Endothelial cell of umbilical vein (primary cell): ENCODE data around the gene ABR. TPM values are rescaled to one million over a fixed set of nuclear protein-coding genes. Genes with fewer than 3 reads are reported as not detected.

Source experiments
- BruUV-seq: library from RNA; stranded (reverse); fragments of 400-500 nt; replicated peaks from 2 replicates; lab custom pipeline; 2021; lab: Mats Ljungman, UMichigan
- CTCF ChIA-PET: fragments of 300-600, 350-600 bp; sonication (Branson Sonifier 250); formaldehyde crosslinking; loops from one replicate; lab custom pipeline; 2021; ENCODE audit warnings: antibody characterized with exemption, inconsistent platforms; lab: Charles Lee
- POLR2A ChIA-PET: fragments of 300-600, 350-600 bp; sonication (Branson Sonifier 250); formaldehyde crosslinking; loops from one replicate; lab custom pipeline; 2021; ENCODE audit warnings: antibody characterized with exemption, inconsistent platforms; lab: Charles Lee
- DNase-seq: peaks from one replicate; pipeline ENCODE4 v3.0.0-alpha.2; 2011; ENCODE audit warnings: low read depth, low spot score
- FAIRE-seq: peaks from 2 replicates; lab custom pipeline; 2011; peaks lifted over from hg19 to GRCh38; lab: Jason Lieb, UNC
- H2AFZ ChIP-seq: 2 replicates; pipeline ENCODE4 v1.6.0; 2012; ENCODE audit warnings: low read depth, low read length, control low read depth, inconsistent platforms
- H3K27ac ChIP-seq: 2 replicates; pipeline ENCODE4 v1.5.1; 2011; ENCODE audit warnings: low read depth, mild to moderate bottlenecking, control low read depth, low read length, moderate library complexity; ENCODE audit not compliant: insufficient read depth
- H3K27me3 ChIP-seq, 2 experiments: 2 replicates each; pipeline versions ENCODE4 v1.6.0 to v1.6.1; 2011; ENCODE audit warnings: low read length in 2 of 2, mixed read lengths in 1 of 2; ENCODE audit not compliant: control insufficient read depth in 2 of 2, insufficient read depth in 2 of 2
- H3K36me3 ChIP-seq, 2 experiments: 2 replicates in 1 of 2; 3 replicates in 1 of 2; pipeline ENCODE4 v1.5.1; 2011; ENCODE audit warnings: low read length in 2 of 2, mild to moderate bottlenecking in 1 of 2, moderate library complexity in 1 of 2; ENCODE audit not compliant: control insufficient read depth in 2 of 2, insufficient read depth in 2 of 2; ENCODE audit errors: extremely low read depth in 1 of 2
- H3K4me1 ChIP-seq: 3 replicates; pipeline ENCODE4 v1.5.1; 2011; ENCODE audit warnings: mild to moderate bottlenecking, low read length; ENCODE audit not compliant: control insufficient read depth, insufficient read depth; ENCODE audit errors: extremely low read depth
- H3K4me2 ChIP-seq: 2 replicates; pipeline ENCODE4 v1.6.1; 2011; ENCODE audit warnings: low read length, control low read depth, mixed read lengths; ENCODE audit not compliant: insufficient read depth
- H3K4me3 ChIP-seq, 3 experiments: fragments of 200-600 bp in 1 of 3; sonication (generic), shearing (Covaris generic) in 1 of 3; replicated peaks in 1 of 3; 2 replicates each; pipeline ENCODE4 v1.5.1; 2011 to 2016; ENCODE audit warnings: control low read depth in 3 of 3, low read length in 3 of 3, mild to moderate bottlenecking in 2 of 3, inconsistent platforms in 1 of 3, low read depth in 1 of 3, moderate library complexity in 1 of 3; ENCODE audit not compliant: insufficient read depth in 1 of 3
- H3K79me2 ChIP-seq: 2 replicates; pipeline ENCODE4 v1.6.0; 2012; ENCODE audit warnings: low read length, inconsistent platforms; ENCODE audit not compliant: control insufficient read depth, insufficient read depth
- H3K9ac ChIP-seq: replicated peaks from 2 replicates; pipeline ENCODE3; 2011; ENCODE audit warnings: low read length, control low read depth; ENCODE audit not compliant: insufficient read depth; ENCODE audit errors: extremely low read depth
- H3K9me1 ChIP-seq: replicated peaks from 3 replicates; pipeline ENCODE4 v1.6.0; 2011; ENCODE audit warnings: mild to moderate bottlenecking, low read length; ENCODE audit not compliant: control insufficient read depth, insufficient read depth; ENCODE audit errors: extremely low read depth
- H3K9me3 ChIP-seq: replicated peaks from 2 replicates; pipeline ENCODE4 v1.5.1; 2012; ENCODE audit warnings: low read length, inconsistent platforms; ENCODE audit not compliant: control insufficient read depth, insufficient read depth
- H4K20me1 ChIP-seq: replicated peaks from 2 replicates; pipeline ENCODE3; 2011; ENCODE audit warnings: mild to moderate bottlenecking, low read length; ENCODE audit not compliant: control insufficient read depth, insufficient read depth; ENCODE audit errors: extremely low read depth
- EZH2 ChIP-seq: IDR thresholded peaks from 2 replicates; pipeline ENCODE4 v1.6.1; 2012; ENCODE audit warnings: borderline replicate concordance, low read depth, mild to moderate bottlenecking, moderate library complexity, low read length, inconsistent platforms; ENCODE audit not compliant: severe bottlenecking
- FOS ChIP-seq: IDR thresholded peaks from 2 replicates; pipeline ENCODE4 v1.6.1; 2011; ENCODE audit warnings: mild to moderate bottlenecking, low read length, moderate library complexity, borderline replicate concordance; ENCODE audit not compliant: insufficient read depth
- GATA2 ChIP-seq: IDR thresholded peaks from 2 replicates; pipeline ENCODE4 v1.7.0; 2011; ENCODE audit warnings: low read depth, mild to moderate bottlenecking, moderate library complexity, mixed read lengths, low read length; ENCODE audit not compliant: insufficient read length, insufficient read depth
- JUN ChIP-seq: IDR thresholded peaks from 2 replicates; pipeline ENCODE4 v1.6.1; 2011; ENCODE audit warnings: borderline replicate concordance, low read depth; ENCODE audit not compliant: insufficient read length, insufficient read depth
- MYC ChIP-seq: IDR thresholded peaks from one replicate; pipeline ENCODE4 v1.6.1; 2011; ENCODE audit warnings: mild to moderate bottlenecking, low read depth, low read length
- POLR2A ChIP-seq: IDR thresholded peaks from 2 replicates; pipeline ENCODE4 v1.6.1; 2012; ENCODE audit warnings: low read depth, mild to moderate bottlenecking, control low read depth, low read length
- POLR2AphosphoS5 ChIP-seq: IDR thresholded peaks from 2 replicates; pipeline ENCODE4 v1.6.1; 2012; ENCODE audit warnings: low read depth, mild to moderate bottlenecking, control low read depth, low read length, moderate library complexity; ENCODE audit not compliant: insufficient read depth
- dilution Hi-C: fragments of 300-500 bp; cut with MboI; formaldehyde crosslinking; loops from one replicate; pipeline ENCODE4 v1.15.0; 2019; ENCODE audit warnings: low sequenced_read_pairs; ENCODE audit not compliant: extremely low pct_ligation_motif_present
- intact Hi-C: fragments of 100-400 bp; cut with micrococcal nuclease; formaldehyde crosslinking; loops from one replicate; pipeline ENCODE4 v1.10.0; 2022
- polyA plus RNA-seq, 4 experiments: library from polyadenylated mRNA; depleted of rRNA in 3 of 4; stranded (reverse) in 3 of 4; unstranded in 1 of 4; fragments of >200 nt; gene quantifications; 2 replicates each; pipeline versions ENCODE4 v1.2.1 to v1.2.3, GENCODE V29; 2011 to 2012; ENCODE audit warnings: missing spikeins in 1 of 4
- total RNA-seq: library from RNA; stranded (reverse); gene quantifications from 2 replicates; pipeline ENCODE4 v1.2.3, GENCODE V29; 2021
- TF ChIP-seq, protein P1 (sequence below): IDR thresholded peaks from 2 replicates; pipeline ENCODE4 v1.6.1; 2011; ENCODE audit not compliant: insufficient read depth, insufficient read length
- TF ChIP-seq, protein P2 (sequence below), 2 donors: IDR thresholded peaks; 1 replicate in 1 of 2; 2 replicates in 1 of 2; pipeline ENCODE4 v1.5.1; 2011; ENCODE audit warnings: low read length in 2 of 2, mild to moderate bottlenecking in 2 of 2, moderate library complexity in 2 of 2, control low read depth in 1 of 2, inconsistent platforms in 1 of 2, low read depth in 1 of 2; ENCODE audit not compliant: insufficient read depth in 1 of 2; ENCODE audit errors: extremely low read depth in 1 of 2

The ABR gene
- total and polyA plus RNA-seq, 2 donors (not counting 3 experiments of a cell fraction or from before 2014, with no cell fraction given) = 83.5 to 96.8 TPM

DNA sequence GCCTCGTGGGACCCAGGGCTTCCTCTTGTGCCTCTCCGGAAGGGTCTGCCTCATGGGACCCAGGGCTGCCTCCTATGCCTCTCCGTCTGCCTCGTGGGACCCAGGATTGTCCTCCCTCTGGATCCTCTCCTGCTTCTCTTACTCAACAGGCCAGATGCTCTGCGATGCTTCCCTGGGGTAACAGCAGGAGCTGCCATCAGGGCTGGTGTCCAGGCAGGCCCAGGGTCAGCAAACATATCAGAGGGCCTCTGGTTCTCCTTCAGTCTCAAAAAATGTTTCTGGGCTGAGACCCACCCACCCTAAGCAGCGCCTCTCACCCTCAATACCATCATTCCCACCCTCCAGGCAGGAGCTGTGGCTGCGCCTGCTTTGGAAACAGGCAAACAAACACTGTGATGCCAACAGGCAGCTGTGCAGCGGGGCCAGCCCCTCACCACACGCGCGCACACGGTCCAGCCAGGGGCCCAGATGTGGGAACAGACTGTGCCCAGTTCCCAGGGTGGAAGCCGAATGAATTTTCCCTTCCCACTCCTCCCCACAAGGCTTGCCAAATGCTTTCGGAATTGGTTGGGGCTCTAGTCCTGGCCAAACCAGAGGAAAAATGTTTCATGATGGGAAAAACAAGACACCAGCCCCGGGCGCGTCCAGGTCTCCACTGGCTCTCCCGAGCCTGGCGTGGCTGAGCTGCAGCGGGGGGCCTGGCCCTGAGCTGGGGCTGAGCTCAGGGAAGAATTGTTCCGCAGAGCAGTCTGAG, 171.6 kb downstream of the ABR start:
- no peak for FAIRE-seq
- CTCF ChIA-PET = interaction anchor here (1.2 to 10.2 kb wide), 5 partner anchors 9 to 47 kb away, joined by 3 to 265 read pairs (median 5); partner anchors contain the start of gene TIMM22

More for the DNA sequence above, 171.6 kb downstream of the ABR start:
- intact Hi-C loops (no loop called here), dilution Hi-C loops (no loop called here)
- no peak overlapping the region for H3K27ac ChIP-seq
- no TSS peak for BruUV-seq
- POLR2A ChIA-PET = no interaction called here
- peaks cover 4 to 27% of the 10 kb centered on the region in 2 experiments for H3K36me3 ChIP-seq
- no peaks in the 10 kb centered on the region for H3K9me1 ChIP-seq
- DNase-seq = no peak
- no peak overlapping the region for H3K4me2 ChIP-seq
- H3K27me3 ChIP-seq = no peaks in the 10 kb centered on the region
- H3K4me3 ChIP-seq = no peak overlapping the region
- H4K20me1 ChIP-seq = no peaks in the 10 kb centered on the region
- no peaks in the 10 kb centered on the region for H3K9me3 ChIP-seq
- no peak overlapping the region for H2AFZ ChIP-seq
- no peaks in the 10 kb centered on the region for H3K79me2 ChIP-seq
- H3K4me1 ChIP-seq = peaks cover 34% of the 10 kb centered on the region
- no peak overlapping the region for H3K9ac ChIP-seq
- TF ChIP-seq MYC = no peak
- no peak for TF ChIP-seq JUN
- TF ChIP-seq, protein P1, sequence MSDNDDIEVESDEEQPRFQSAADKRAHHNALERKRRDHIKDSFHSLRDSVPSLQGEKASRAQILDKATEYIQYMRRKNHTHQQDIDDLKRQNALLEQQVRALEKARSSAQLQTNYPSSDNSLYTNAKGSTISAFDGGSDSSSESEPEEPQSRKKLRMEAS = no peak
- no peak for TF ChIP-seq FOS
- no peak for TF ChIP-seq POLR2AphosphoS5
- no peak for TF ChIP-seq EZH2
- TF ChIP-seq GATA2 = no peak
- TF ChIP-seq POLR2A = no peak
- TF ChIP-seq, protein P2, sequence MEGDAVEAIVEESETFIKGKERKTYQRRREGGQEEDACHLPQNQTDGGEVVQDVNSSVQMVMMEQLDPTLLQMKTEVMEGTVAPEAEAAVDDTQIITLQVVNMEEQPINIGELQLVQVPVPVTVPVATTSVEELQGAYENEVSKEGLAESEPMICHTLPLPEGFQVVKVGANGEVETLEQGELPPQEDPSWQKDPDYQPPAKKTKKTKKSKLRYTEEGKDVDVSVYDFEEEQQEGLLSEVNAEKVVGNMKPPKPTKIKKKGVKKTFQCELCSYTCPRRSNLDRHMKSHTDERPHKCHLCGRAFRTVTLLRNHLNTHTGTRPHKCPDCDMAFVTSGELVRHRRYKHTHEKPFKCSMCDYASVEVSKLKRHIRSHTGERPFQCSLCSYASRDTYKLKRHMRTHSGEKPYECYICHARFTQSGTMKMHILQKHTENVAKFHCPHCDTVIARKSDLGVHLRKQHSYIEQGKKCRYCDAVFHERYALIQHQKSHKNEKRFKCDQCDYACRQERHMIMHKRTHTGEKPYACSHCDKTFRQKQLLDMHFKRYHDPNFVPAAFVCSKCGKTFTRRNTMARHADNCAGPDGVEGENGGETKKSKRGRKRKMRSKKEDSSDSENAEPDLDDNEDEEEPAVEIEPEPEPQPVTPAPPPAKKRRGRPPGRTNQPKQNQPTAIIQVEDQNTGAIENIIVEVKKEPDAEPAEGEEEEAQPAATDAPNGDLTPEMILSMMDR (IDR thresholded peaks at IDR 0.05; ENCODE audit: extremely low read depth in 1 of 2, insufficient read depth in 1 of 2, low read depth in 1 of 2, low read length in 2 of 2) = no peak
